ENCODE results near the gene ITGAL.

The ITGAL gene

GRCh38 chr16:30570636-30571444, 98.3 kb downstream of the ITGAL start:
- Histone ChIP-seq H3K4me1 (ENCODE audit: control insufficient read depth, insufficient read depth, low read length) (peaks cover 2% of the 10 kb centered on the region), H3K36me3 (ENCODE audit: control insufficient read depth, insufficient read depth, low read length) (no peaks in the 10 kb centered on the region), H3K27me3 (ENCODE audit: control insufficient read depth, insufficient read depth, low read length) (peaks cover 2% of the 10 kb centered on the region), H3K9ac (ENCODE audit: low read depth, low read length) (peak overlapping the region; percentile 83), H3K4me3 (ENCODE audit: low read depth, low read length) (peak overlapping the region; percentile 89), H3K9me3 (ENCODE audit: control insufficient read depth, insufficient read depth, low read length) (no peaks in the 10 kb centered on the region)

GRCh38 chr16:30571445-30572322, 99.1 kb downstream of the ITGAL start, which contains the start of gene ZNF688:
Gene ZNF688, minus strand, starts transcription at chr16:30571714. Its CDS starts 85 bp downstream, at chr16:30571629.
- Histone ChIP-seq H3K4me3 (ENCODE audit: low read depth, low read length) (peak within 1 kb of the TSS; percentile 89), H3K9me3 (ENCODE audit: control insufficient read depth, insufficient read depth, low read length) (no peaks in the 10 kb centered on the region), H3K36me3 (ENCODE audit: control insufficient read depth, insufficient read depth, low read length) (no peaks in the 10 kb centered on the region), H3K9ac (ENCODE audit: low read depth, low read length) (peak within 1 kb of the TSS; percentile 83), H3K4me1 (ENCODE audit: control insufficient read depth, insufficient read depth, low read length) (peaks cover 2% of the 10 kb centered on the region), H3K27me3 (ENCODE audit: control insufficient read depth, insufficient read depth, low read length) (no peaks in the 10 kb centered on the region)
